NAMALWA (cell line): ENCODE results near the gene PIAS4.

ENCODE experiments used
- DNase-seq: peaks from one replicate; pipeline ENCODE4 v3.0.0-alpha.2; 2015; ENCODE audit warnings: low spot score

Gene PIAS4

GRCh38 chr19:4042731-4043082 lies 35.2 kb downstream of the PIAS4 start:
- DNase-seq: no peak

- DNase-seq: no peak
Observed at GRCh38 chr19:4043401-4043800, 35.9 kb downstream of the PIAS4 start.

GRCh38 chr19:4043966-4044715 lies 36.6 kb downstream of the PIAS4 start:
- no peak for DNase-seq

- no peak for DNase-seq
Observed at GRCh38 chr19:4044990-4045465, 37.5 kb downstream of the PIAS4 start.

GRCh38 chr19:4045597-4046361 lies 38.2 kb downstream of the PIAS4 start:
- DNase-seq: no peak

- DNase-seq: no peak
Observed at GRCh38 chr19:4046362-4046691, 38.8 kb downstream of the PIAS4 start.

GRCh38 chr19:4046946-4047683 lies 39.6 kb downstream of the PIAS4 start:
- DNase-seq: no peak

GRCh38 chr19:4049432-4049831 lies 41.9 kb downstream of the PIAS4 start:
- no peak for DNase-seq

- DNase-seq: no peak
Observed at GRCh38 chr19:4051175-4052101, 43.9 kb downstream of the PIAS4 start.

GRCh38 chr19:4052114-4052992 lies 44.8 kb downstream of the PIAS4 start:
- DNase-seq: no peak

- no peak for DNase-seq
Observed at GRCh38 chr19:4052993-4053422, 45.5 kb downstream of the PIAS4 start.

- DNase-seq: no peak
Observed at GRCh38 chr19:4053423-4054324, 46.1 kb downstream of the PIAS4 start.

GRCh38 chr19:4054441-4055208 lies 47.1 kb downstream of the PIAS4 start:
- no peak for DNase-seq

GRCh38 chr19:4055209-4055552 lies 47.6 kb downstream of the PIAS4 start:
- no peak for DNase-seq

GRCh38 chr19:4057931-4058692 lies 50.6 kb downstream of the PIAS4 start:
- no peak for DNase-seq

- DNase-seq: no peak
Observed at GRCh38 chr19:4058693-4059452, 51.3 kb downstream of the PIAS4 start.

- DNase-seq: no peak
Observed at GRCh38 chr19:4059453-4059871, 51.9 kb downstream of the PIAS4 start.
